NCI-H1694 treated with DMSO at 0.1 percent for 48 hours (cell line): ENCODE data around the gene PDE4D.
"Not testable (repeated sequence)": the region's sequence is repeated elsewhere in the genome, so short reads cannot be mapped to it uniquely, and the experiment has no call there.

Experiments
- DNase-seq: peaks from one replicate; lab custom pipeline; 2025; lab: John Stamatoyannopoulos, UW

PDE4D gene

DNA sequence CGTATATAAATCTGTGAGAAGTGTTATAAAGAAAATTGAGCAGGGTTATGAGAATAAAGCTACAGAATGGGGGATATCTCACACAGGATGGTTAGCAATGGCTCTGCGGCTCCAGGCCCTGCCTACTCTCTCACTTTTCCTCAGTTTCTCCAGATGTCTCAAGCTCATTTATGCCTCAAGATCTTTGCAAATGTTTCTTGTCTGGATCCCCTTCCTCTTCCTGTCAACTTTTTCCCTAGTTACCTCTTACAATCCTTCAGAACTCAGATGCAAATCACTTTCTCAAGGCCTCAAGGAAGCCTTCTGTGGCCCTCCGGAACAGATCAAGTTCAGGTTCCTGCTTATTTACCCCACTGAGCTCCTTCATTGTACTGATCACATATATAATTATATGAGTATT lies 924.3 kb downstream of the PDE4D start:
- no peak for DNase-seq

DNA sequence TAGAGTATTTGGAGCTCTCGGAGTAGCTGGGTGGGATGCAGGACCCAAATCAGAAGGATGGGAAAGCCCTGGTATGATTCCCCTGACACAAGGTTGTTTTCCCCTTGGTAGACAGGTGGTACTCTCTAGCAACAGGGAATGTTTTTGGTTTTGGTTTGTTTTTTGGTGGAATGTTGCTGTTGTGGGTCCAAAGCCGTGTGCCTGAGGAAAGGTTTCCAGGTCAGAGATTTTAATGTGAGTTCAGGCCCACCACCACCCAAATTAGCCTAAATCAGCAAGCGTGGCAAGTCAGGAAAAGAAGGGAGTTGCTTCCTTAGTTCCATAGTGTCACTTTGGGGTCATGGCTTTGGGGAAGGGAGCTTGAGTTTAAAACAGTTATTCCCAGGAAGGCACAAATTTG lies 925.2 kb downstream of the PDE4D start:
- DNase-seq = no peak

DNA sequence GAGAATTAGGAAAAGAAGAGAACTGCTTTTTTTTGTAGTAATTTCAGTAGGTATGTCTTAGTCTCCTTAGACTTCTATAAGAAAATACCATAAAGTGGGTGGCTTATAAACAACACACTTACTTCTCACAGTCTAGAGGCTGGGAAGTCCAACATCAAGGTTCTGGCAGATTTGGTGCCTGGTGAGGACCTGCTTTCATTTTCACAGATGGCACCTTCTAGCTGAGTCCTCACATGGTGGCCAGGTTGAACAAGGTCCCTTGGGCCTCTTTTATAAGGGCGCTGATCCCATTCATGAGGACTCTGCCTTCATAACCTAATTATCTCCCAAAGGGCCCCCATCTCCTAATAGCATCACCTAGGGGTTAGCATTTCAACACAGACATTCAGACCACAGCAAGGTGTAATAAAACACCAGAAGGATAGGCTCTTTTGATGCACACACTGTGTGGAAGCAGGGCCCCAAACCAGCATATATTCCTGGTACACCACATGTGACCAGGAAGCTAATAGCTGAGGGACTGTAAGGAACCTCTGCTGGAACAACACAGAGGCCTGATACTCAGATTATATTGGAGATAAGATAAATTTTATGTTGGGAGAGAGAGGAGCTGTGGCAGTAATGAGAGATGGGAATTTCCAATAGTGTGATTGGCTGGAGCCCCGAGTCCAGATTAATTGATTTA lies 925.8 kb downstream of the PDE4D start:
- no peak for DNase-seq

DNA sequence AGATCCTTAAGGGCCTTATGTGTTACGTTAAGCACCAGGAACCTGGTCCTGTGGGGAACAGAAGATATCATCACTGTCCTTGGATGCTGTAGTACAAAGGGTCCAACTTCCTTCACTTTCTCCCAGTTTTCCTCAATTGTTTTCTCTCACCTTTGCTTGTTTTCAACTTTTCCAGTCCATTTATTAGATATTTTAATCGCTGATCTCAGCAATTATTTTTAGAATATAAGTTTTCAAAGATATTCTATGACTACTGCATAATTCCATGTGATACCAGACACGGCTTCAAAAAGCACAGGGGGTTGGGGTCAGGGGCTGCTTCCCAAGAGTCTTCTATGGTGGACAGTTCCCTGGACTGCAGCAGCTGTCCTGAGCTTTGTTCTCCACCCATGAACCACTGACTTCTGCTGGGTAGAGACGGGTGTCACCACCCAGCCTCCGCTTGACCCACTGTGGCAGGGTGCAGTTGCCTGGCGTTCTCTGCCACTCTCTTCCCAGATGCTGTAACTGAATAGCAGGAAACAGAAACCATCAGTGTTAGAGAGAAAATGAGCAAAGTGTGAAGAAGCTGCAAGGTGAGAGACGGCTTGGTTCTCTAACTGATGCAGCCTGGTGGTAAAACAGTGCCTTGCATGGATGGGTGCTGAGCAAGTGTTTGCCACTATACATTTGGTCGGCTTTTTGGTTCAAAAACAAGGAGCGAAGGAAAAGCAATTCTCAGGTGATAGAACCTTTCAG lies 927.7 kb downstream of the PDE4D start:
- no peak for DNase-seq

DNA sequence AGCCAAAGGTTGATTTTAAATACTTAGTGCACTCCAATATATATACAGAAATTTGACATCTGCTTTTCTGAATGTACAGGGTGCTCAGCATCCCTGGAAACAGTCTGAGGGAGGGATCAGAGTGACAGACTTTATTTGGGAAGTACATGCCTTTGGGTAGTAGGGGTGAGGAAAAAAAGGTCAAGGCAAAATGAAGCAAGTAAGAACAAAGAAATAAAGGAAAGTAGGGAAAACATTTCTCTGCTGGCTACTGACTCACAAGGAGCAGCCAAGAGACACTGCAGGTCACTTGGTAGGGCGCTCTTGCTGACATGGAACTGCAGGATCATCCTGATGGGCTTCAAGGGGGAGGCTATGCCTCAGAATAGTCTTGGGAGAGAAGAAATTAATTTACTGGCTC lies 929.7 kb downstream of the PDE4D start:
- no peak for DNase-seq

DNA sequence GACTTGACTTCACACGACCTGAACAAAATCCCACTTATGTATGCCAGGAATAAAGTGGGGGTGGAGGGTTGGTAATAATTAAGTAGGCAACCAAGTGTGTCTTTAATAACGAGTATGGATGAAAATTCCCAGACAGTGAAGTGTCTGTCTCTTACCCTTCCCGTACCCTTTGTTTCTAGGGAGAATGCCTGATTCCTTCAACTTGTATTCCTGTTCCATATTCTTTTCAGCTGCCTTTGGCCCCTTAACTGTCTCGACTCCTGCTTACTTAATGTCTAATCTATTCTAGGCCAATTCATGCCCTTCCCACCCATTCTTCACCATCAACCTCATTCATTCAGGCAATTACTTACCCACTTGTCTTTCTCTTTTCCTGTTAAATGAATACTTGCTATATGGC lies 930.2 kb downstream of the PDE4D start:
- no peak for DNase-seq

DNA sequence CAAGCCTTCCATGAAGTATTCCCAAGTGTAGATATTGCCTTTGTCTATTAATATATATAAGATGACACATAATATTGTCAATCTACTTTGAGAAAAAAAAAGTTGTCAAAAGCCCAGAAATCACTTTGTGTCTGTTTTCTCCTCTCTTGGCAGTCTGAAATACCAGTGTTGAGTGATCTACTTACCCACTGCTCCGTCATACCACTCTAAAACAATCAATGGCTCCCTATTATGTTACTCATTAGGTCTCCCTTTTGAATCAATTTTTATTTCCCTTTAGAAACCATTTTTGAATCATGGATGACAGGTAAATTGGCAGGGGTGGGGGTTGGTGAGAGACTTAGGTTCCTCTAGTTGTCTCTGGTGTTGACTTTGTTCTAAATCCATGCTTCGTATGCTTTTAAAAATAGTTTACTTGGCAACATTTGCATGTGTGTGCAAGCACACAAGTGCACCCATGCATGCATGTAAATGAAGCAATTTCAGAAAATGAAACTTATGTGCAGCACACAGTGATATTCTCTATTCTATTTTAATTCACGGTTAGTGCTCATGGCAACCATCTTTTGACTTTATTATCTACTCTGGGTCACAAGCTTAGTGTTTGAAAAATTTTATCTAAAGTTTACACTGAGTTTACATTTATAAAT lies 931.8 kb downstream of the PDE4D start:
- DNase-seq = no peak

DNA sequence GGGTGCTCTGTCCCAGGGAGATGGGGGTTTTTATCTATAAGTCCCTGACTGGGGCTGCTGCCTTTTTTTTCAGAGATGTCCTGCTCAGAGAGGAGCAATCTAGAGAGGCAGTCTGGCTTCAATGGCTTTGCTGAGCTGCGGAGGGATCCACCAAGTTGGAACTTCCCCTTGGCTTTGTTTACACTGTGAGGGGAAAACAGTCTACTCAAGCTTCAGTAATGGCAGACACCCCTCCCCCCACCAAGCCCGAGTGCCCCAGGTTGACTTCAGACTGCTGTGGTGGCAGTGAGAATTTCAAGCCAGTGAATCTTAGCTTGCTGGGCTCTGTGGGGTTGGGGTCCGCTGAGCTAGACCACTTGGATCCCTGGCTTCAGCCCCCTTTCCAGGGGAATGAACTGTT lies 934.8 kb downstream of the PDE4D start:
- no peak for DNase-seq

DNA sequence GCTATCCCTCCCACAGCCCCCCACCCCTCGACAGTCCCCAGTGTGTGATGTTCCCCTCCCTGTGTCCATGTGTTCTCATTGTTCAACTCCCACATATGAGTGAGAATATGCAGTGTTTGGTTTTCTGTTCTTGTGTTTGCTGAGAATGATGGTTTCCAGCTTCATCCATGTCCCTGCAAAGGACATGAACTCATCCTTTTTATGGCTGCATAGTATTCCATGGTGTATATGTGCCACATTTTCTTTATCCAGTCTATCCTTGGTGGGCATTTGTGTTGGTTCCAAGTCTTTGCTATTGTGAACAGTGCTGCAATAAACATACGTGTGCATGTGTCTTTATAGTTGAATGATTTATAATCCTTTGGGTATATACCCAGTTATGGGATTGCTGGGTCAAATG lies 940.3 kb downstream of the PDE4D start:
- not testable (repeated sequence) for DNase-seq

DNA sequence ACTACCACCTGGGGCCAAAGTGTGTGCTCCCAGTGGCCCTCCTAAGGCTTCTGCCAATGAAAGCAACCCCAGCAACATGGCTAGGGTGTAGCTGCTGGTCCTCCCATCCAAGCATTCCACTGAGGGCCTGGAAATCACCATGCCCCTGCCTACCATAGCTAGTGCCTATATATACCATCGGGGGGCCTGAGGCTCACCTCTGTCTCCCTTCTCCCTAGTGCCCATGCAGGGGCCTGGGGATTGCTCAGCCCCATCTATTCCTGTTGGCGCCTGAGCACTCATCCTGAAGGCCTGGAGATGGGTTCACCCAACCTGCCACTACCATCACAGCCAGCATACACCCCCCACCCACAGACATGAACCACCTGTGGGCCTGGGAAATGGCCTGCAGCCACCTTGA lies 943.3 kb downstream of the PDE4D start:
- DNase-seq = no peak

DNA sequence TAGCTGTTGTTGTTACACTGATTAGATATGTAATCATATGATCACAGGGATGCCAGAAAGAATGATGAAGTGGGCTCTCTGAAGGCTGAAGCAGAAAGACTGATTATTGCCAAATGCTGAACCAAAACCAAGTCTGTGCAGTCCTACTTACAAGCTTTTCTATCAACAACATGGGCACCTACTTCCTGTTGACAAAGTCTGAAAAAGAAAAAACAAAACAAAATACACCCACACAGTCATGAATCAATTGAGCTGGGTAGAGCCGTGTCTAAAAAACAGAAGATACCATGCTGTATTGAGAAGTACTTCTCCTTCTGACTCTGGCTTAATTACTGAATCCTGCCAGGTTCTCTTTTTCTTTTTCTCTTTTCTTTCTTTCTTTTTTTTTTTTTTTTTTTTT lies 947.3 kb downstream of the PDE4D start:
- no peak for DNase-seq

DNA sequence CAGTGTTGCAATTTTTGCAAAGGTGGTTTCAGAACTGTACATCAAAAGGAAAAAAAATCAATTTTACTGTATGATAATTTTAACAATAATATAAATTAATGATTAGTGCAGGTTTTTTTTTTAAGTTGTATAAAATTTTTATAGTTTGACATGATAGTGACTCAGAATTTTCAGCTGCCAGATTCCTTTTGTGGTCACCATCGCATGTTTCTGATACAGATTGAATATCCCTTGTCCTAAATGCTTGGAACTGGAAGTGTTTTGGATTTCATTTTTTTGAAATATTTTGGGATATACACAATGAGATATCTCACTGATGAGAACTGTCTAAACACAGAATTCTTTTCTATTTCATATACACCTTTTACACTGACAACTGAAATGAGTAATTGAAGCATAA lies 949.3 kb downstream of the PDE4D start:
- no peak for DNase-seq

DNA sequence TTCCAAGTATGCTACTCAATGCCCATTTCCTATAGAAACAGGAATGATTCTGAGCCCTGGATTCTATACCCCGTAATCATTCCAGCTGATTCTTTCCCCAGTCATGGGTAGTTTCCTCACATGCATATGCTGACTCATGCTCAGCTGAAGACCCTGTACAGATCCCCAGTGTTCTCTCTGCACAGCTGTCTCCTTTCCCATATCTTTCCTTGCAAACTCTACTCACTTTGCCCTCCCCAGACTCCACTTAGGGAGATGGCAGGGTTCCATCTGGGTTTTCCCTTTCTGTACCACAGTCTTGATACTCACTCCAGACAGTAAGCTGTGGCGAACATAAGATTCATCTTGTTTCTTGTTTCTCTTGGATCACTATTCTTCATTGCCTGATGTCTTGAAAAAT lies 953.1 kb downstream of the PDE4D start:
- no peak for DNase-seq

DNA sequence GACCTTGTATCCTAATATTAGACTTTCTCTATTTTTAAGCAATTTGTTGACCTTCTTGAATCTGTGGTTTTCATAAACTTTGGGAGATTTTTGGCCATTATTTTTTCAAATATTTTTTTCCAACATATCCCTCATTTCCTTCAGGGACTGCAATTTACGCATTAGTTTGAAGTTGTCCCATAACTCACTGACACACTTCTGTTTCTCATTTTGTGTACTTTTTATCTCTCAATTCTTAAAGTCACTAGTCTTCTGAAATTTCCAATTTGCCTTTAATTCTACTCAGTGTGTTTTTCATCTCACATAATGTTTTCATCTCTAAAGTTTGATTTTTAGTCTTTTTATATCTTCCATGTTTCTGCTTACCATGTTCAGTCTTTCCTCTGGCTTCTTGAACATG lies 953.9 kb downstream of the PDE4D start:
- no peak for DNase-seq

DNA sequence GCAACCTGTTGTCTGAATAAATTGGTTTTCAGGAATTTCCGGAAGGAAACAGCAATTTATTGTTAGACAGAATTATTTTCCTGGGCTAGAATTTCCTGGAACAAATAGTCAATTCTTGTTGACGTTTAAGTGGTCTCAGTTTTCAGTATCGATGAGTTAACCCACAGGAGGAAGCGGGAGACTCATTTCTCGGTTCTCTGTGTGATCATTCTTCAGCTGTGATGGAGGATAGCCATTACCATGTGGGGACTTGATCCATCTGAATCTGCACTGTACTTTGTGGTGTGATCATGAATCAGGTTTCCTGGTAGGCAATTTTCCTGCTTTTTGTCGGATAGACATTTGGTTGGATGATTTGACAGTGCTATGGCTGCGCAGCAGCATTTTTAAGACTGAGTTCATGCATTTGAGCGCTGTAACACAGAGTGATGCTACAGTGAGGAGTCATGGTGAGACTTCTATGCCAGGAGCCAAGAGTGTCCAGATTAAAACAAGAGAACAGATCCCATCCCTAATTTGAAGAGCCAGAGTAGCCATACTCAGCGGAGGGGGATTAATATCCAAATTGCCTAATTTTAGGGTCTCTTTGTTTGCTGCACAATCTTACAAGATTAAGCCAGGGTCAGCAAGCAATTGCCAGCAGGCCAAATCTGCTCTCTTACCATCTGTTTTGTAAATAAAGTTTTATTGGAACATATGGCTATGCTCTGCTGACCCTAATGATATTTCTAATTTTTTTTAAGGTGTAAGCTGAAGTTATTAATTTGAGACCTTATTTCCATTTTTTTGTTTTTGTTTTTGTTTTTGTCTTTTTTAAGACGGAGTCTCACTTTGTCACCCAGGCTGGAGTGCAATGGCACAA lies 954.7 kb downstream of the PDE4D start:
- no peak for DNase-seq

DNA sequence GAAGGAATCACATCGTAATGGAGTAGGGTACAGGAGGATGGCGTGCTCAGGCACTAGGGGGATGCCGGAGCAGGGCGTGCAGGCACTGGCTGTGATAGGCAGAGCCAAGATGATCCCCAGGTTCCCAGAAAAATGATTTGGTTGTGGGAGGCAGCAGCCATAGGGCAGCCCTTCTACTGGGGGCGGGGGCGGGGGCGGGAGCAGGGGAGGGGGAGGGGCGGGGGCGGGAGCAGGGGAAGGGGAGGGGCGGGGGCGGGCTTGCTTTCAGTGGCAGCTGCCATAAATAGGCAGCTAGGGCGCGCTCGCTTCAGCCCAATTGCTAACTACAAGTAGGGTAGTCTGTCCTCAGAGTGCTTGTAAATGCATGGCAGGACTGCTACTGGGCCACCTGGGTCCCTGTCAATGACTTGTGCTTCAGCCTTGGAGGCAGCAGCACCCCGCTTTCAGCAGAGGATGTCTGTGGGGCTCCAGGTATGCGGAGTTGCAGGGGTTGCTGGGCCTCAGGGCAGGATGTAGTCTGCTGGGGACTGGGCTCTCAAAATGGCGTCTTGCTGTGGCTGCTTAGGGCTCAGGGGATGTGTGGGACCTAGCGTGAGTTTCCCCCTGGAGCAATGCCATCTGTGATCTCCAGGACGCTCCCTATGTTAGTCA lies 956.4 kb downstream of the PDE4D start:
- peak; percentile 41 for DNase-seq

GRCh38 chr5:58934629-58935097 lies 958.9 kb downstream of the PDE4D start:
- DNase-seq = no peak

DNA sequence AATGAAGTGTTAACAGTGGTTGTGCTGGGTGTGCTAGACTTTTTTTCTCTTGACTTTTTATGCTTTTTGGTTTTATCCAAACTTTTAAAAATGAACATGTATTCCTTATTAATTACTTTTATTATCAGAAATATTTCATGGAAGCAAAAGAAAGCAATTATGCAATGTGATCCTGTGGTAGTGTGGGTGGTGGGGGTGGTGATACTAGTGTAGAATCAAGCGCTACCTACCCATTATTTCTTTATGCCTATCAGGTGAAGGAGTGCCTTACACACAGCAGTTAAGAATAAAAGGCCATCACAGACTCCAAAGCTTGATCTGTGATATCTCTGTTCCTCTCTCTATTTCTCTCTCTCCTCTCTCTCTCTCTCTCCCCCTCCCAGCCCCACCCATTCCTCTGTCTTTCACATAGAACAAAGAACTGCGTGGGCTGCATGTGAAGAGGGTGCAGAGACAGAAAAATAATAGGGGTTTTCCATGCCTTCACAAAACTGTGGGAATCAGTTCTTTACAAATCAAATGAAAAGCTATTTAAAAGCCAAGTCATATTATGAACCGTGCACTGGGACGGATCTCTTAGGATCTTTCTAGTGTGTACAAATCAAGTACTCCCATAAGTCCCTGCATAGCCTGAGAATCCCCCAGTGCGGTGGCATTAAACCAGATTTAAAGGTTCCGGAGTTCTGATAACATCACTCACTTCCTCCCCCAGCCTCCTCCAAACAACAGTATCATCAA lies 959.5 kb downstream of the PDE4D start:
- no peak for DNase-seq

GRCh38 chr5:58932057-58932612 lies 961.4 kb downstream of the PDE4D start:
- no peak for DNase-seq

DNA sequence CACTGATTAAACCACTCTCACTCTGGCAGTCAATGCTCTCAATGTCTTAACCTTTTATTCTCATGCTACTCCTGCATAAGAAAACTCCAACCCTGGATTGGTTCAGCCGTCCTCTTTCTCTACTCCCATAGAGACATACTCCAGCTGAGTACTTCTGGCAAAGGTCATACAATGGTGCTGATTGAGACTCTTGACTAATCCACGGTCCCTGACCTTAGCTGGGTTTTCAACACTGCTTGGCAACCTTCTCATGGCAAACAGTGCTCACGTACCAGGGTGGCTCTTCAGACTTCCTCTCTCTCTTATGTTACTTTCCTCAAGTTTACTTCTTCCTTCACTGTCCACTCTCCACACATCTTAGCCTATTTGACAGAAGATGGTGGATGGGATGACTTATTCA lies 963.0 kb downstream of the PDE4D start:
- DNase-seq = no peak

- no peak for DNase-seq
Measured at GRCh38 chr5:58929726-58930125, 963.8 kb downstream of the PDE4D start.
